IMR-90 (cell line): ENCODE results near the gene SLC9A9. TPM values are rescaled to one million over a fixed set of nuclear protein-coding genes. Genes with fewer than 3 reads are reported as not detected.

Source experiments
- ATAC-seq: fragments of 200-7000 bp; cut with Tn5 transposase; 2 replicates; pipeline ENCODE4 v1.9.1; 2020; ENCODE audit warnings: low read depth, mild to moderate bottlenecking, moderate library complexity
- BruUV-seq: library from RNA; stranded (reverse); fragments of 400-500 nt; replicated peaks from 2 replicates; lab custom pipeline; 2021; lab: Mats Ljungman, UMichigan
- CTCF ChIA-PET: fragments of 300-600 bp; formaldehyde crosslinking; extraction: SDS; loops from one replicate; lab custom pipeline; 2021; ENCODE audit warnings: antibody characterized with exemption; lab: Yijun Ruan, JAX
- POLR2A ChIA-PET: fragments of 300-600 bp; sonication (Branson Sonifier 250); formaldehyde crosslinking; loops from one replicate; lab custom pipeline; 2022; ENCODE audit warnings: antibody characterized with exemption; ENCODE audit not compliant: unreplicated experiment; lab: Charles Lee
- DNase-seq: peaks from one replicate; pipeline ENCODE4 v3.0.0; 2013
- H2AFZ ChIP-seq: replicated peaks from 2 replicates; pipeline ENCODE3; 2013; ENCODE audit warnings: low read length, mild to moderate bottlenecking; ENCODE audit not compliant: poor library complexity
- H2AK5ac ChIP-seq: 2 replicates; pipeline ENCODE4 v1.6.1; 2013; ENCODE audit warnings: low read depth, low read length, inconsistent platforms
- H2AK9ac ChIP-seq: replicated peaks from 2 replicates; pipeline ENCODE3; 2013; ENCODE audit warnings: mild to moderate bottlenecking, low read depth, low read length, moderate library complexity; ENCODE audit not compliant: poor library complexity
- H2BK120ac ChIP-seq: 2 replicates; pipeline ENCODE4 v1.6.1; 2013; ENCODE audit warnings: low read depth, low read length, inconsistent platforms
- H2BK15ac ChIP-seq: 3 replicates; pipeline ENCODE4 v1.6.1; 2013; ENCODE audit warnings: low read depth, low read length, inconsistent platforms
- H2BK20ac ChIP-seq: 2 replicates; pipeline ENCODE4 v1.6.1; 2013; ENCODE audit warnings: low read depth, mild to moderate bottlenecking, inconsistent platforms, low read length, moderate library complexity
- H2BK5ac ChIP-seq: 2 replicates; pipeline ENCODE4 v1.6.1; 2013; ENCODE audit warnings: mild to moderate bottlenecking, low read depth, low read length, inconsistent platforms; ENCODE audit not compliant: poor library complexity, severe bottlenecking
- H3K14ac ChIP-seq: replicated peaks from 2 replicates; pipeline ENCODE4 v1.6.1; 2013; ENCODE audit warnings: low read depth, low read length, inconsistent platforms
- H3K18ac ChIP-seq: 2 replicates; pipeline ENCODE4 v1.6.1; 2013; ENCODE audit warnings: low read depth, low read length, control low read depth
- H3K23ac ChIP-seq: 2 replicates; pipeline ENCODE4 v1.6.1; 2013; ENCODE audit warnings: low read depth, low read length, inconsistent platforms
- H3K27ac ChIP-seq: 2 replicates; pipeline ENCODE4 v1.5.1; 2013; ENCODE audit warnings: mild to moderate bottlenecking, control low read depth, low read length; ENCODE audit not compliant: insufficient read depth
- H3K27me3 ChIP-seq: 2 replicates; pipeline ENCODE4 v1.6.1; 2013; ENCODE audit warnings: low read length; ENCODE audit not compliant: control insufficient read depth, insufficient read depth
- H3K36me3 ChIP-seq: 2 replicates; pipeline ENCODE4 v1.6.1; 2013; ENCODE audit warnings: low read length, mixed read lengths; ENCODE audit not compliant: control insufficient read depth, insufficient read depth
- H3K4ac ChIP-seq: 2 replicates; pipeline ENCODE4 v1.6.1; 2013; ENCODE audit warnings: low read depth, low read length, inconsistent platforms
- H3K4me1 ChIP-seq: 2 replicates; pipeline ENCODE4 v1.6.1; 2013; ENCODE audit warnings: low read length, mixed read lengths; ENCODE audit not compliant: control insufficient read depth, insufficient read depth
- H3K4me2 ChIP-seq: 2 replicates; pipeline ENCODE4 v1.6.1; 2013; ENCODE audit warnings: low read depth, mild to moderate bottlenecking, control low read depth, low read length, moderate library complexity
- H3K4me3 ChIP-seq: 2 replicates; pipeline ENCODE4 v1.5.1; 2013; ENCODE audit warnings: low read depth, mild to moderate bottlenecking, control low read depth, low read length, moderate library complexity; ENCODE audit not compliant: insufficient read depth
- H3K56ac ChIP-seq: 2 replicates; pipeline ENCODE4 v1.6.1; 2013; ENCODE audit warnings: low read length, inconsistent platforms; ENCODE audit not compliant: insufficient read depth; ENCODE audit errors: extremely low read depth
- H3K79me1 ChIP-seq, 2 experiments: 2 replicates each; pipeline ENCODE4 v1.6.1; 2013; ENCODE audit warnings: low read length in 2 of 2, inconsistent platforms in 1 of 2, low read depth in 1 of 2
- H3K9ac ChIP-seq: 2 replicates; pipeline ENCODE4 v1.6.1; 2013; ENCODE audit warnings: low read depth, low read length, control low read depth
- H3K9me1 ChIP-seq: 2 replicates; pipeline ENCODE4 v1.6.1; 2013; ENCODE audit warnings: low read length, inconsistent platforms; ENCODE audit not compliant: insufficient read depth
- H3K9me3 ChIP-seq: 2 replicates; pipeline ENCODE4 v1.6.1; 2013; ENCODE audit warnings: low read length; ENCODE audit not compliant: control insufficient read depth, insufficient read depth
- H4K20me1 ChIP-seq: 2 replicates; pipeline ENCODE4 v1.6.1; 2013; ENCODE audit warnings: low read length, inconsistent platforms; ENCODE audit not compliant: insufficient read depth
- H4K5ac ChIP-seq: 2 replicates; pipeline ENCODE4 v1.6.1; 2013; ENCODE audit warnings: mild to moderate bottlenecking, low read depth, low read length, control low read depth
- H4K8ac ChIP-seq, 2 experiments: 2 replicates each; pipeline ENCODE4 v1.6.1; 2013; ENCODE audit warnings: low read depth in 2 of 2, low read length in 2 of 2, control low read depth in 1 of 2, inconsistent platforms in 1 of 2
- H4K91ac ChIP-seq: 2 replicates; pipeline ENCODE4 v1.6.1; 2013; ENCODE audit warnings: low read depth, low read length, inconsistent platforms; ENCODE audit not compliant: insufficient read depth
- BHLHE40 ChIP-seq: fragments of 150-350 bp; IDR thresholded peaks from 2 replicates; pipeline ENCODE4 v1.6.1; 2016; ENCODE audit warnings: mild to moderate bottlenecking, low read depth, low read length
- CEBPB ChIP-seq: IDR thresholded peaks from 2 replicates; pipeline ENCODE4 v1.6.1; 2012; ENCODE audit warnings: low read depth, low read length, improper control_type of control experiment
- CHD1 ChIP-seq: IDR thresholded peaks from 2 replicates; pipeline ENCODE4 v1.6.1; 2012; ENCODE audit warnings: low read depth, low read length, improper control_type of control experiment
- ELK1 ChIP-seq: fragments of 150-350 bp; IDR thresholded peaks from 2 replicates; pipeline ENCODE4 v1.6.1; 2016; ENCODE audit warnings: low read depth, mild to moderate bottlenecking, low read length, moderate library complexity, borderline replicate concordance
- FOS ChIP-seq: fragments of 150-350 bp; IDR thresholded peaks from 2 replicates; pipeline ENCODE4 v1.6.1; 2016; ENCODE audit warnings: low read depth, low read length
- MAFK ChIP-seq: IDR thresholded peaks from 2 replicates; pipeline ENCODE4 v1.6.1; 2012; ENCODE audit warnings: low read depth, low read length, improper control_type of control experiment
- MAZ ChIP-seq: IDR thresholded peaks from 2 replicates; pipeline ENCODE4 v1.6.1; 2012; ENCODE audit warnings: low read depth, mild to moderate bottlenecking, low read length, improper control_type of control experiment, moderate library complexity, borderline replicate concordance
- MXI1 ChIP-seq: IDR thresholded peaks from 2 replicates; pipeline ENCODE4 v1.6.1; 2012; ENCODE audit warnings: low read depth, mild to moderate bottlenecking, low read length, moderate library complexity, borderline replicate concordance
- NFE2L2 ChIP-seq: fragments of 150-350 bp; IDR thresholded peaks from 2 replicates; pipeline ENCODE4 v1.6.1; 2016; ENCODE audit warnings: low read depth, mild to moderate bottlenecking, low read length
- POLR2A ChIP-seq: IDR thresholded peaks from 2 replicates; pipeline ENCODE4 v1.6.1; 2012; ENCODE audit warnings: mild to moderate bottlenecking, low read depth, low read length
- RAD21 ChIP-seq: IDR thresholded peaks from 2 replicates; pipeline ENCODE4 v1.6.1; 2012; ENCODE audit warnings: low read length, improper control_type of control experiment
- RCOR1 ChIP-seq: IDR thresholded peaks from 2 replicates; pipeline ENCODE4 v1.6.1; 2012; ENCODE audit warnings: mild to moderate bottlenecking, low read length, improper control_type of control experiment; ENCODE audit not compliant: insufficient replicate concordance
- RFX5 ChIP-seq: IDR thresholded peaks from 2 replicates; pipeline ENCODE4 v1.8.0; 2012; ENCODE audit warnings: low read depth, mild to moderate bottlenecking, low read length, moderate library complexity
- SMC3 ChIP-seq: fragments of 150-350 bp; IDR thresholded peaks from 2 replicates; pipeline ENCODE4 v1.6.1; 2016; ENCODE audit warnings: low read depth, mild to moderate bottlenecking, antibody characterized with exemption, low read length, moderate library complexity
- USF2 ChIP-seq: fragments of 150-350 bp; IDR thresholded peaks from 2 replicates; pipeline ENCODE4 v1.6.1; 2017; ENCODE audit warnings: mild to moderate bottlenecking, antibody characterized with exemption, low read length, low read depth
- WGBS, 2 experiments: methylation state at CpG; one replicate each; pipeline versions ENCODE4 v1.1.5 to v1.1.7; 2013; ENCODE audit warnings: missing lambda C conversion rate in 2 of 2; ENCODE audit not compliant: insufficient read length in 1 of 2; ENCODE audit errors: extremely low coverage in 2 of 2; 5-methylcytosine and 5-hydroxymethylcytosine counted together
- dilution Hi-C: fragments of 300-500 bp; cut with HindIII; formaldehyde crosslinking; loops from one replicate; pipeline ENCODE4 v1.14.3; 2018; ENCODE audit warnings: low sequenced_read_pairs; ENCODE audit not compliant: unreplicated experiment
- in situ Hi-C: fragments of 300-500 bp; cut with MboI; formaldehyde crosslinking; loops from 3 replicates; pipeline ENCODE4 v1.14.3; 2019; ENCODE audit warnings: low sequenced_read_pairs, inconsistent platforms, mixed read lengths
- intact Hi-C: fragments of 100-400 bp; cut with micrococcal nuclease; formaldehyde crosslinking; loops from 2 replicates; pipeline ENCODE4 v1.10.0; 2022
- polyA plus RNA-seq, 3 experiments: library from polyadenylated mRNA; depleted of rRNA; stranded (reverse); fragments of >200 nt; gene quantifications; 2 replicates each; pipeline ENCODE4 v1.2.3, GENCODE V29; 2012; ENCODE audit warnings: low replicate concordance in 1 of 3
- total RNA-seq: library from RNA; depleted of rRNA; stranded (reverse); fragments of >200 nt; gene quantifications from 2 replicates; pipeline ENCODE4 v1.2.3, GENCODE V29; 2012
- TF ChIP-seq, protein P1 (sequence below): conservative IDR thresholded peaks from 2 replicates; pipeline ENCODE4 v1.5.1; 2012; ENCODE audit warnings: mild to moderate bottlenecking, low read depth, low read length, improper control_type of control experiment

SLC9A9 gene
- total and polyA plus RNA-seq, 2 of the 4 experiments (the other 2 are of a cell fraction) = 1.4 to 2.3 TPM

DNA sequence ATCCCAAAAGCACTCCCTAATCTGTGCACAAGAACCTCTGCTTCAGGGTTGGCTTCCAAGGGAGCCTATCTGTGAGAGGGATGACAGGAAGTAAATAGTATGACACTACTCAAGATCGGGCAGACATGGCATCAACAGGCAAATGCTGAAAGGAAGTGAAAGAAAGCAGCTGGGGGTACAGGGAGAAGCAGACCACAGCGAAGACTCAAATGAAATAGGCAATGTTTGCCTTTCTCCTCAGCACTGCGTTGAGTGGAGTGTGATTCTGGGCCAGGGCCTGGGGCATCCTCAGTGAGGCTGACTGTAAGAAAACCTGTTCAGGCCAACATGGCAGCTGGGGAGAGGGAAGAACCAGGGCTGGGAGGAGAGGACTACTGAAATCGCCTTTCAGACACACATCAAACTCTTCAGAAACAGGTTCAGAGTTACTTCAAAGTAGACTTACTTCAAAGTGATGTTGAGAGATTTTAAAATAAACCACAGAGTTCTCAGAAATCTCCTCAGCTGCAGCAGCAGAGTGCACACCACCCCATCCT lies 96.6 kb downstream of the SLC9A9 start:
- H4K8ac ChIP-seq = no peak overlapping the region
- POLR2A ChIA-PET = interaction anchor here (0.5 kb wide), 1 partner anchor 1025 kb away, joined by 4 read pairs; no protein-coding TSS in a partner anchor
- no peak for DNase-seq
- no peak overlapping the region for H2AK9ac ChIP-seq
- no peak overlapping the region for H2AFZ ChIP-seq
- no TSS peak for BruUV-seq
- no peak overlapping the region for H3K27ac ChIP-seq
- H4K20me1 ChIP-seq = no peaks in the 10 kb centered on the region
- no peak overlapping the region for H2AK5ac ChIP-seq
- no peak overlapping the region for H3K4me3 ChIP-seq
- no peak overlapping the region for H2BK120ac ChIP-seq
- CTCF ChIA-PET = interaction anchor here (0.6 kb wide), 1 partner anchor 33 kb away, joined by 3 read pairs; no protein-coding TSS in a partner anchor
- H3K36me3 ChIP-seq = no peaks in the 10 kb centered on the region
- H3K9ac ChIP-seq = no peak overlapping the region
- dilution Hi-C loops = no loop called here
- no peak overlapping the region for H2BK5ac ChIP-seq
- H3K4me1 ChIP-seq = no peaks in the 10 kb centered on the region; the same call in 1 of the 2 replicates
- no peak overlapping the region for H3K14ac ChIP-seq
- H3K18ac ChIP-seq = no peak overlapping the region
- TF ChIP-seq RCOR1 = no peak
- TF ChIP-seq CEBPB = no peak
- no peak for TF ChIP-seq CHD1
- no peak for TF ChIP-seq POLR2A
- TF ChIP-seq SMC3 = no peak
- no peak for TF ChIP-seq FOS
- TF ChIP-seq, protein P1, sequence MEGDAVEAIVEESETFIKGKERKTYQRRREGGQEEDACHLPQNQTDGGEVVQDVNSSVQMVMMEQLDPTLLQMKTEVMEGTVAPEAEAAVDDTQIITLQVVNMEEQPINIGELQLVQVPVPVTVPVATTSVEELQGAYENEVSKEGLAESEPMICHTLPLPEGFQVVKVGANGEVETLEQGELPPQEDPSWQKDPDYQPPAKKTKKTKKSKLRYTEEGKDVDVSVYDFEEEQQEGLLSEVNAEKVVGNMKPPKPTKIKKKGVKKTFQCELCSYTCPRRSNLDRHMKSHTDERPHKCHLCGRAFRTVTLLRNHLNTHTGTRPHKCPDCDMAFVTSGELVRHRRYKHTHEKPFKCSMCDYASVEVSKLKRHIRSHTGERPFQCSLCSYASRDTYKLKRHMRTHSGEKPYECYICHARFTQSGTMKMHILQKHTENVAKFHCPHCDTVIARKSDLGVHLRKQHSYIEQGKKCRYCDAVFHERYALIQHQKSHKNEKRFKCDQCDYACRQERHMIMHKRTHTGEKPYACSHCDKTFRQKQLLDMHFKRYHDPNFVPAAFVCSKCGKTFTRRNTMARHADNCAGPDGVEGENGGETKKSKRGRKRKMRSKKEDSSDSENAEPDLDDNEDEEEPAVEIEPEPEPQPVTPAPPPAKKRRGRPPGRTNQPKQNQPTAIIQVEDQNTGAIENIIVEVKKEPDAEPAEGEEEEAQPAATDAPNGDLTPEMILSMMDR = no peak
- TF ChIP-seq BHLHE40 = no peak
- TF ChIP-seq USF2 = no peak
- TF ChIP-seq MXI1 = no peak
- no peak for TF ChIP-seq MAZ
- TF ChIP-seq NFE2L2 = no peak
- TF ChIP-seq ELK1 = no peak
- TF ChIP-seq RAD21 = no peak
- TF ChIP-seq RFX5 = no peak
- TF ChIP-seq MAFK = no peak
- intact Hi-C loops = no loop called here
- H3K4ac ChIP-seq = no peak overlapping the region
- no peak overlapping the region for H3K56ac ChIP-seq
- no peak overlapping the region for H3K23ac ChIP-seq
- H2BK20ac ChIP-seq = no peak overlapping the region
- no peaks in the 10 kb centered on the region for H3K9me3 ChIP-seq
- H4K91ac ChIP-seq = no peak overlapping the region
- no peak overlapping the region for H3K4me2 ChIP-seq
- no peak overlapping the region for H2BK15ac ChIP-seq
- 44% methylated on average over 3 of the region's 4 CpGs; no CpG with 5 or more reads in 1 of the 2 experiments for WGBS, 2 experiments
- H3K79me1 ChIP-seq = no peaks in the 10 kb centered on the region
- no peaks in the 10 kb centered on the region for H3K27me3 ChIP-seq
- no peaks in the 10 kb centered on the region for H3K9me1 ChIP-seq
- ATAC-seq = no peak
- in situ Hi-C loops = no loop called here
- no peak overlapping the region for H4K5ac ChIP-seq
